ENCODE measurements around the gene NUDT7.

GRCh38 chr16:77721752-77722308 lies 484 bp upstream of the NUDT7 start:
- TF ChIP-seq CTCF (IDR thresholded peaks at IDR 0.05; ENCODE audit: low read depth, low read length, poor library complexity, severe bottlenecking) = no peak
- TF ChIP-seq EZH2phosphoT487 (IDR thresholded peaks at IDR 0.05; ENCODE audit: borderline replicate concordance, low read length) = no peak

All from DOHH2 (cell line).